ENCODE data around the gene CSMD2.

DNA sequence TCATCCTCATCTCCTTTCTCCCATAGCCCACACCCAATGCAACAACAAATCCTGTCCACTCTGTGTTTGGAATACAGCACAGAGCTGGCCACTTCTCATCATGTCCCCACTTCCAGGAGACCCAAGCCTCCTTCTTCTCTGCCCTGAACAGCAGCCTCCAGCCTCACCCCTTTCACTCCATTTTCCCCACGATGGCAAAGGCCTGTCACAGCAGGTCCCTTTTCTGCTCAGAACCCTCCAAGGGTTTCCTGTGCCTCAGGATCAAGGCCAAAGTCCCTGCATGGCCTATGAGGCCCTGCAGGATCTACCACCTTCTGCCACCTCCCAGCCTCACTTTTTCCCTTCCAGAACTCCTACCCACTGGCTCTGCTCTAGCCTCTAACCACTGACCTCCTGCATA, 78.5 kb downstream of the CSMD2 start:
- TF ChIP-seq, protein P1, sequence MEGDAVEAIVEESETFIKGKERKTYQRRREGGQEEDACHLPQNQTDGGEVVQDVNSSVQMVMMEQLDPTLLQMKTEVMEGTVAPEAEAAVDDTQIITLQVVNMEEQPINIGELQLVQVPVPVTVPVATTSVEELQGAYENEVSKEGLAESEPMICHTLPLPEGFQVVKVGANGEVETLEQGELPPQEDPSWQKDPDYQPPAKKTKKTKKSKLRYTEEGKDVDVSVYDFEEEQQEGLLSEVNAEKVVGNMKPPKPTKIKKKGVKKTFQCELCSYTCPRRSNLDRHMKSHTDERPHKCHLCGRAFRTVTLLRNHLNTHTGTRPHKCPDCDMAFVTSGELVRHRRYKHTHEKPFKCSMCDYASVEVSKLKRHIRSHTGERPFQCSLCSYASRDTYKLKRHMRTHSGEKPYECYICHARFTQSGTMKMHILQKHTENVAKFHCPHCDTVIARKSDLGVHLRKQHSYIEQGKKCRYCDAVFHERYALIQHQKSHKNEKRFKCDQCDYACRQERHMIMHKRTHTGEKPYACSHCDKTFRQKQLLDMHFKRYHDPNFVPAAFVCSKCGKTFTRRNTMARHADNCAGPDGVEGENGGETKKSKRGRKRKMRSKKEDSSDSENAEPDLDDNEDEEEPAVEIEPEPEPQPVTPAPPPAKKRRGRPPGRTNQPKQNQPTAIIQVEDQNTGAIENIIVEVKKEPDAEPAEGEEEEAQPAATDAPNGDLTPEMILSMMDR (IDR thresholded peaks at IDR 0.05; ENCODE audit: low read length), result no peak
- no peak for TF ChIP-seq EZH2 (optimal IDR thresholded peaks at IDR 0.05; ENCODE audit: low read depth, low read length)

All from MM.1S (cell line).